Activated B cell treated with CpG ODN at 0.5 μM for 24 hours (primary cell): ENCODE measurements around the gene TSSK2. TPM values are rescaled to one million over a fixed set of nuclear protein-coding genes. Genes with fewer than 3 reads are reported as not detected.

Experiments
- ATAC-seq: fragments of 200-7000 bp; cut with Tn5 transposase; one replicate; pipeline ENCODE4 v1.10.0; 2021; ENCODE audit warnings: low read depth, mild to moderate bottlenecking, moderate library complexity
- CTCF ChIA-PET: fragments of 350-600 bp; sonication (Branson Sonifier 250); formaldehyde crosslinking; loops from one replicate; lab custom pipeline; 2021; ENCODE audit warnings: antibody characterized with exemption; lab: Charles Lee
- POLR2A ChIA-PET: fragments of 350-600 bp; sonication (Branson Sonifier 250); formaldehyde crosslinking; loops from one replicate; lab custom pipeline; 2021; ENCODE audit warnings: antibody characterized with exemption; lab: Charles Lee
- DNase-seq: peaks from one replicate; pipeline ENCODE4 v3.0.0; 2022
- H3K27ac Mint-ChIP-seq: one replicate; pipeline ENCODE4 v1.8.0; 2020; ENCODE audit warnings: mixed read lengths
- H3K27me3 Mint-ChIP-seq: one replicate; pipeline ENCODE4 v1.8.0; 2021; ENCODE audit warnings: mixed read lengths
- H3K36me3 Mint-ChIP-seq: one replicate; pipeline ENCODE4 v1.8.0; 2021; ENCODE audit warnings: low read depth, mixed read lengths
- H3K4me1 Mint-ChIP-seq: one replicate; pipeline ENCODE4 v1.8.0; 2021; ENCODE audit warnings: mixed read lengths
- H3K4me3 Mint-ChIP-seq: one replicate; pipeline ENCODE4 v1.8.0; 2020; ENCODE audit warnings: mild to moderate bottlenecking, mixed read lengths
- H3K9me3 Mint-ChIP-seq: one replicate; pipeline ENCODE4 v1.8.0; 2020; ENCODE audit warnings: mixed read lengths
- intact Hi-C: fragments of 100-400 bp; cut with micrococcal nuclease; formaldehyde crosslinking; loops from one replicate; pipeline ENCODE4 v1.15.1; 2024
- total RNA-seq: library from RNA; stranded (reverse); gene quantifications from 2 replicates; pipeline ENCODE4 v1.2.3, GENCODE V29; 2022
- TF ChIP-seq, protein P1 (sequence below): fragments of 200-600 bp; IDR thresholded peaks from one replicate; pipeline ENCODE4 v1.8.0; 2022; ENCODE audit warnings: antibody characterized with exemption, mild to moderate bottlenecking

Gene TSSK2
- total RNA-seq, 1 donor from 2014 or later, result 0.13 TPM

- DNase-seq (no peak), ATAC-seq (no peak)
- Mint-ChIP-seq H3K36me3 (peaks cover 6% of the 10 kb centered on the region), H3K4me3 (peak overlapping the region; percentile 56), H3K27ac (no peak overlapping the region), H3K4me1 (peaks cover 49% of the 10 kb centered on the region), H3K27me3 (no peaks in the 10 kb centered on the region), H3K9me3 (no peaks in the 10 kb centered on the region)
- intact Hi-C loops, result loop anchor here (5.0 kb wide), 1 partner anchor 681 kb away; no protein-coding TSS in a partner anchor
- TF ChIP-seq, protein P1, sequence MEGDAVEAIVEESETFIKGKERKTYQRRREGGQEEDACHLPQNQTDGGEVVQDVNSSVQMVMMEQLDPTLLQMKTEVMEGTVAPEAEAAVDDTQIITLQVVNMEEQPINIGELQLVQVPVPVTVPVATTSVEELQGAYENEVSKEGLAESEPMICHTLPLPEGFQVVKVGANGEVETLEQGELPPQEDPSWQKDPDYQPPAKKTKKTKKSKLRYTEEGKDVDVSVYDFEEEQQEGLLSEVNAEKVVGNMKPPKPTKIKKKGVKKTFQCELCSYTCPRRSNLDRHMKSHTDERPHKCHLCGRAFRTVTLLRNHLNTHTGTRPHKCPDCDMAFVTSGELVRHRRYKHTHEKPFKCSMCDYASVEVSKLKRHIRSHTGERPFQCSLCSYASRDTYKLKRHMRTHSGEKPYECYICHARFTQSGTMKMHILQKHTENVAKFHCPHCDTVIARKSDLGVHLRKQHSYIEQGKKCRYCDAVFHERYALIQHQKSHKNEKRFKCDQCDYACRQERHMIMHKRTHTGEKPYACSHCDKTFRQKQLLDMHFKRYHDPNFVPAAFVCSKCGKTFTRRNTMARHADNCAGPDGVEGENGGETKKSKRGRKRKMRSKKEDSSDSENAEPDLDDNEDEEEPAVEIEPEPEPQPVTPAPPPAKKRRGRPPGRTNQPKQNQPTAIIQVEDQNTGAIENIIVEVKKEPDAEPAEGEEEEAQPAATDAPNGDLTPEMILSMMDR, result no peak
- POLR2A ChIA-PET, result interaction anchor here (1.0 kb wide), 1 partner anchor 54 kb away, joined by 3 read pairs; the partner anchor contains the start of gene DGCR2
- CTCF ChIA-PET, result no interaction called here
Measured at GRCh38 chr22:19176175-19176643, 45.1 kb downstream of the TSSK2 start.

- intact Hi-C loops, result loop anchor here (5.0 kb wide), 1 partner anchor 681 kb away; no protein-coding TSS in a partner anchor
- TF ChIP-seq, protein P1, result no peak
- DNase-seq (no peak), ATAC-seq (no peak)
- H3K27me3 Mint-ChIP-seq, result no peaks in the 10 kb centered on the region
- no peaks in the 10 kb centered on the region for H3K9me3 Mint-ChIP-seq
- peaks cover 47% of the 10 kb centered on the region for H3K4me1 Mint-ChIP-seq
- ChIA-PET CTCF (no interaction called here), POLR2A (no interaction called here)
- H3K4me3 Mint-ChIP-seq, result peak overlapping the region; percentile 66
- peak overlapping the region; percentile 46 for H3K27ac Mint-ChIP-seq
- H3K36me3 Mint-ChIP-seq, result peaks cover 4% of the 10 kb centered on the region
Measured at GRCh38 chr22:19176732-19177131, 45.6 kb downstream of the TSSK2 start.

- ChIA-PET POLR2A (interaction anchor here (1.8 to 2.0 kb wide), 2 partner anchors 55 to 302 kb away, joined by 4 to 12 read pairs; partner anchors contain the start of genes CDC45, DGCR2 and UFD1), CTCF (no interaction called here)
- ATAC-seq (no peak), DNase-seq (no peak)
- no peaks in the 10 kb centered on the region for H3K27me3 Mint-ChIP-seq
- H3K4me3 Mint-ChIP-seq, result peak overlapping the region; percentile 66
- H3K27ac Mint-ChIP-seq, result peak overlapping the region; percentile 46
- peaks cover 42% of the 10 kb centered on the region for H3K4me1 Mint-ChIP-seq
- H3K9me3 Mint-ChIP-seq, result no peaks in the 10 kb centered on the region
- intact Hi-C loops, result loop anchor here (1.0 to 5.0 kb wide), 5 partner anchors 113 to 680 kb away; partner anchors contain the start of genes CLTCL1 and MRPL40
- peaks cover 4% of the 10 kb centered on the region for H3K36me3 Mint-ChIP-seq
- TF ChIP-seq, protein P1, result no peak
Measured at GRCh38 chr22:19177164-19178064, 46.3 kb downstream of the TSSK2 start.

- DNase-seq (peak; percentile 70), ATAC-seq (peak; percentile 38)
- Mint-ChIP-seq H3K9me3 (no peaks in the 10 kb centered on the region), H3K27ac (no peak overlapping the region), H3K36me3 (peaks cover 4% of the 10 kb centered on the region), H3K4me1 (peaks cover 34% of the 10 kb centered on the region), H3K4me3 (peak overlapping the region; percentile 69), H3K27me3 (no peaks in the 10 kb centered on the region)
- TF ChIP-seq, protein P1, result no peak
- ChIA-PET CTCF (interaction anchor here (0.7 to 3.1 kb wide), 5 partner anchors 33 to 452 kb away, joined by 4 to 21 read pairs (median 5); partner anchors contain the start of genes CDC45, ESS2 and UFD1), POLR2A (interaction anchor here (0.6 to 2.6 kb wide), 7 partner anchors 9 to 770 kb away, joined by 3 to 14 read pairs (median 7); partner anchors contain the start of genes CDC45, DGCR2, ESS2 and HIRA)
- intact Hi-C loops, result loop anchor here (1.0 to 5.0 kb wide), 5 partner anchors 113 to 679 kb away; partner anchors contain the start of genes CLTCL1 and MRPL40
Measured at GRCh38 chr22:19178065-19178656, 47.1 kb downstream of the TSSK2 start.
